ENCODE results near the gene PANX2.
A peak's percentile ranks its signal among the peaks of the same experiment; 100 is the strongest.
"Not testable (repeated sequence)": the region's sequence is repeated elsewhere in the genome, so short reads cannot be mapped to it uniquely, and the experiment has no call there.

The PANX2 gene

DNA sequence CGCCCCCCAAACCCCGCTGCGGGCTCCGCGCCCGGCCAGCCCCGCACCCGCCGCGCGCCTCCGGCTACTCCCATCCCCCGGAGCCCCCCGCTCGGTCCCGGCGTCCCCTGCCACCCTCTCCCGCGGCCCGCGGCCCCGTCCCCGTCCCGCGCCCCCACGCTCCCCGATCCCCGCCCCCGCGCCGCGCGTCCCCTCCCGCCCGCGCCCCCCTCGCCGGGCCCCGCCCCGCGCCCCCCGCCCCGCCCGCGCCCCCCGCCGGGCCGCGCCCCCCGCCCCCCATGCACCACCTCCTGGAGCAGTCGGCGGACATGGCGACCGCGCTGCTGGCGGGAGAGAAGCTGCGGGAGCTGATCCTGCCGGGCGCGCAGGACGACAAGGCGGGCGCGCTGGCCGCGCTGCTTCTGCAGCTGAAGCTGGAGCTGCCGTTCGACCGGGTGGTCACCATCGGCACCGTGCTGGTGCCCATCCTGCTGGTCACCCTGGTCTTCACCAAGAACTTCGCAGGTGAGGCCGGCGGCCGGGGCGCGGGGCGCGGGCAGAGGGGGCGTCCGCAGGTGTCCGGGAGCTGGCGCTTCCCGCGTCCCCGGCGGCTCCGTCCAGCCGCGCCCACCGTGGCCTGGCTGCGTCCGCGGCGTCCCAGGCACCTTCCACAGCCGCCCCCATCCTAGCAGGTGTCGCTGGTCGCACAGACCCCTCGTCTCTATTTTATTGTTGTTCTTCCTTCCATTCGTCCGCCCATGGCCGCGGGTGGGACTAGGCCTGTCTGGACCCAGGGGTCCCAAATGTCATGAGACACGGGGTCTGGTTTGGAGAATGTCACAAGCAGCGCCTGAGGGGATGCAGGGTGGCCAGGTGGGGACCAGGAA lies at the start of gene PANX2:
PANX2 (plus strand) TSS at position 279 of the 866 bp plus-strand sequence; CDS start at position 279, 0 bp downstream.
- DNase-seq, result no peak

DNA sequence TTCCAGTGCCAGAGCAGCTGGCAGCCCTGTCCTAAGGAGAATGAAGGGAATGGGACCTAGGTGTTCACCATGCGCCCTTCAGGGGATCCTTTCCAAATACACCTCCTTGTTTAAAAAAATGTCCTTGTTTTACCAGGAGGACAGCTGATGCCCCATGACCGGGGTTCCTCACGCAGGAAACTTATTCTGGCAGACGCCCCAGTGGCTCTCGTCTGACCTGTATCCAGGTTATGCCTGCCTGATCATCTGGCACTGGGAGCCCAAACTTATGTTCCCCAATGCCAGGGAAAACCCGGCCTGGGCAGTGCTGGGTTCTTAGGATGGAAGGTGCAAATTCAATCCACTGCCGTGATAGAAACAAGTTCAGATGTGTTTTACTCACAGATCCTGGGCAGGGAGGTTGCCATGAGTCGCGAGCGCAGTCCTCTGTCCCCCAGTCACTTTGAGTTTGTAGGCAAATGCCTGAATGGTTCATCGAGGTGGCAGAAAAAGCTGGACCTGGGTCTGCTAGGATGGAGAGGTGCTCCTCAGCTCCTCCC lies 49.3 kb upstream of the PANX2 start:
- no peak for DNase-seq

GRCh38 chr22:50123119-50123518 lies 47.4 kb upstream of the PANX2 start:
- no peak for DNase-seq

DNA sequence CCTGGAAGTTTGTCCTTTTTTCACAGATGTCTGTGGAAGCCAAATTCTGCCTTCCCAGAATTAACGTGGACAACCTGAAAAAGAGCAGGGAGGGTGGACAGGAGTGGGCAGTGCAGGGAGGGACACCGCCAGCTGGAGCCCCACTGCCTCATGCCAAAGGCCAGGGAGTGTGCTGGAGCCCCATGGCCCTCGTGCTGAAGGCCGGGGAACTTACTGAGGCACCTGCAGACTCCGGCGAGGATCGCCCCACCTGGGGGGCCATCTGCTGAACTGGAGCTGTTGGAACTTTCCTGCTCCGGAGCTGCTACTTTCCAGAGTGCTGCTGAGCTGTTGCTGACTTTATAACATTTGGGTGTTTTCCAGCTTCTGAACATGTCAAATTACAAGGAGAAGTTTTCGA lies 45.5 kb upstream of the PANX2 start:
- no peak for DNase-seq

DNA sequence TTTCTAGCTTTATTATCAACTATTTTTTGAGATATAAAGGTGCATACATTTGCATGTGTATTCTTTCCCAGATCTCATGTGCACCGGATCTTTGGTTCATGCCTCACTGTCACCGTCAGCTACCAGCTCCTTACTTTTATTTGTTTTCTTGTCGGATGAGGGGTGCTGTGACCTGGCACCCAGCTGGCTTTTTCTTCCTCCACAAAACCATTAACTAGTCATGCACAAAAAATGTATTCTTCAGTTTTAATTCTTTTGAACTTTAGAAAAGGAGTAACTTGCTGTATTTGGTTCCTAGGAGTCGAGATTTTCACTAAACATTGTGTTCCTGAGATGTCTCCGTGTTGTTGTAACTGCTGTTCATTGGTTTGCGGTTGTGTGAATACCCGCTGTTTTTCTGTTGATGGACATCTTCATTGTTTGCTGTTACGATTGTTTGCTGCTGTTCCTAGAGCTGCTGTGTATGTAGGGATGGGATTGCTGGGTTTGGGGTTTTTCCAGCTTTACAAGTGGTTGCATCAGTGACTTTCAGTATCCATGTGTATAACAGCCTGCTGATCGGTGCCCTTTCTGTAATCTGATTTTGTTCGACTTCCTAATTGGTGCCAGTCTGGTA lies 41.3 kb upstream of the PANX2 start:
- DNase-seq, result no peak

DNA sequence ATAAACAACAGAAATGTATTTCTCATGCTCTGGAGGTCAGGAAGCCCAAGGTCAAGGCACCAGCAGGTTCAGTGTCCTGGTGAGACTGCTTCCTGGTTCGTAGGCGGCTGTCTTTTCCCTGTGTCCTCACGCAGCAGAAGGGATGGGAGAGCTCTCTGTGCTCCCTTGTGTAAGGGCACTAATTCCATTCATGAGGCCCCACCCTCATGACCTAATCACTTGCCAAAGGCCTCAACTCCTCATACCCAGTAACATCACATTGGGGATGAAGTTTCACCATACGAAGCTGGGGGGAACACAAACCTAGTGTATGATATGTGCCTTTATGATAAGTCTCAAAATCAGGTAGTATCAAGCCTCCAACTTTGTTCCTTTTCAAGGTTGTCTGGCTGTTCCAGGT lies 38.6 kb upstream of the PANX2 start:
- no peak for DNase-seq

DNA sequence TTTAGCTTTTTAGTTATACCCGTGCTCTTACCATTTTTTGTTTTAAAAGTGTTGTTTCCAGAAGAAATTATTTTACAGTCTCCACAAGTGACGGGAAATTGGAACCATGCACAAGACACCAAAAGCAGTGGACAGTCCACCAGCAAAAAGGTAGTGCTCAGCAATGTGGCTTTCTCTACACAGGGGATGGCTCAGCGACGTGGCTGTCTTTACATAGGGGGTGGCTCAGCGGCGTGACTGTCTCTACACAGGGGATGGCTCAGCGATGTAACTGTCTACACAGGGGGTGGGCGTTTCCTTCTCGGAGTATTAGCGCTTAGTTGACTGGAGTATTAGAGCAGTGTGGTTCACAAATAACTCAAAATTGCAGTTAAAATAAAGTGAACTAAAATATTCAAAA lies 36.0 kb upstream of the PANX2 start:
- no peak for DNase-seq

DNA sequence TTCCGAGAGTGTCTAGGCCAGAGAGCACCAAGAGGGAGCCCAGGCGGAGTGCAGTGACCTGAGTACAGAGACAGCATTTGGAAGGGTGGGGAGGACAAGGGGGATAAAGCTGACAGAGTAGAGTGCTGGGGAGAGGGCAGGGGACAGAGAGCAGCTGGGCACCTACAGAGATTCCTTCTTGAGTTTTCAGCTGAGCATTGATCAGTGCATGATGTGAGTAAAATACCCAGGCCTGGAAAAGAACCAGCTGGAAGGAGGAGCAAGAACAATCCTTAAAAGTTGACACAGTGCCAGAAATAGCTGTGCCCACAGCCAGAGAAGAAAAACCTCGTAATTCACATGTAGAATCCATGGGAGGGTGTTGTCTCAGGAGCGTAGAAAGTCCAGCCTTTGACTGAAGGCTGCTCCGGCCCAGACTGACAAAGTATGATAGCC lies 33.9 kb upstream of the PANX2 start:
- DNase-seq, result no peak

DNA sequence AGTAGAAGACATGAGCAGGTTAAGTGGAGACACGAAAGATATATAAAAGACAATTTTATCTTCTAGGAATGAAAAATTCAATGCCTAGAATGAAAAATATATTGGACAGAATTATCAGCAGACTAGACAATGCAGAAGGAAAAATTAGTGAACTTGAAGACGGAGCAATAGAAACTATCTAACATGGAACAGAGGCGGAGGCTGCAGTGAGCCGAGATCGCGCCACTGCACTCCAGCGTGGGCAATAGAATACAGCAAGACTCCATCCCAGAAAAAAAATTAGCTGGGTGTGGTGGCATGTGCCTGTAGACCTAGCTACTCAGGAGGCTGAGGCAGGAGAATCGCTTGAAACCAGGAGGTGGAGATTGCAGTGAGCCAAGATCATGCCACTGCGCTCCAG lies 33.3 kb upstream of the PANX2 start:
- DNase-seq, result not testable (repeated sequence)

DNA sequence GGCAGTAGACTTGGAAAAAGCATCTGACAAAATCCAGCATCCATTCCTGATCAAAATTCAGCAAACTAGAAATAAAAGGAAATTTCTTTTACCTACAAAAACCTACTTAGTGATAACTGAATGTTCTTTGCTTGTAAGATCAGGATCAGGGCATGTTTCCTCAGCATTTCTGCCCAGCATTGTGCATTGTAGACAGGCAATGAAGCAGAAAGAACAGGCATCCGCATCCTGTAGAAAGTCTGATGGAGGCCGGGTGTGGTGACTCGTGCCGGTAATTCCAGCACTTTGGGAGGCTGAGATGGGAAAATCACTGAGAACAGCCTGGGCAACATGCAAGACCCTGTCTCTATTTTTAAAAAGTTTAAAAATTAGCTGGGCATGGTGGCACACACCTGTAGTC lies 32.5 kb upstream of the PANX2 start:
- no peak for DNase-seq

DNA sequence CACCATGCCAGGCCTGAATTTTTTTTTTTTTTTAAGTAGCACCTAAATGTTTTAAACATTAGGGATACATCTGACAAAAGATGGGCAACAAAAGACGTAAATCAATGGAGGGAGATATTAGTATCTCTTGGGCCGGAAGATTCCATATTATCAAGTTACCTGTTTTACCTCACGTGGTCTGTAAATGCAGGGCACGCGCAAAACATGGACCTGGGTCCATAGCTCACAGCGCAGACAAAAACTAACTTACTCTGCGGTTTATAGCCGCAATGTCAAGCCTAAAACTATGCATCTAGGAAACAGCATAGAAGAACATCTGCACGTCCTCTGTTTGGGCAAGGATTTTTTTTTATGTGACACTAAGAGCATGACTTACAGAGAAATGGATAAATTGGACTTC lies 31.5 kb upstream of the PANX2 start:
- DNase-seq, result no peak

DNA sequence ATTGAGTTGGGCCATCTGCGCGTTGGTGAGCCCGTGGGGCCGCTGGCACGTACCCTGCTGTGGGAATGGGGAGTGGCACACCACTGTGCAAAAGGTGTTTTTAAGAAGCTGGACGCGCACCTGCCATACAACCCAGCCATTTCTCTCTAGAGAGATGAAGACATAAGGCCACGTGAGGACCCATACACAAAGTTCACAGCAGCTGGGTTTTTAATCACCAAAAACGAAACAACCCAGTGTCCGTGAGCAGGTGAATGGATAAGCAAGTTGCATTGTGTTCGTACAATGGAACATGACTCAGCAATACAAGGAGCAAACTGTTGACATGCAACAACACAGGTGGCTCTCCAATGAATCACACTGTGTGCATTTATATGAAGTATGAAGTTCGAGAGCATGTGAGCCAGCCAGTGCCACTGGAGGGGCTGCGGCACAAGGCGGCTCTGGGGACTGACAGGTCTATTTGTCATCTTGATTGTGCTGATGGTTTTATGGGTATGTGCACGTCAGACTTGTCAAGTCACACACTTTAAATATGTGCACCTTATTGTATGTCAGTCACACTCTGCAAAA lies 30.6 kb upstream of the PANX2 start:
- no peak for DNase-seq

- DNase-seq, result no peak
These were observed 29.9 kb upstream of the PANX2 start for GRCh38 chr22:50140615-50141014.

- DNase-seq, result no peak
These were observed 29.1 kb upstream of the PANX2 start for GRCh38 chr22:50141462-50141861.

DNA sequence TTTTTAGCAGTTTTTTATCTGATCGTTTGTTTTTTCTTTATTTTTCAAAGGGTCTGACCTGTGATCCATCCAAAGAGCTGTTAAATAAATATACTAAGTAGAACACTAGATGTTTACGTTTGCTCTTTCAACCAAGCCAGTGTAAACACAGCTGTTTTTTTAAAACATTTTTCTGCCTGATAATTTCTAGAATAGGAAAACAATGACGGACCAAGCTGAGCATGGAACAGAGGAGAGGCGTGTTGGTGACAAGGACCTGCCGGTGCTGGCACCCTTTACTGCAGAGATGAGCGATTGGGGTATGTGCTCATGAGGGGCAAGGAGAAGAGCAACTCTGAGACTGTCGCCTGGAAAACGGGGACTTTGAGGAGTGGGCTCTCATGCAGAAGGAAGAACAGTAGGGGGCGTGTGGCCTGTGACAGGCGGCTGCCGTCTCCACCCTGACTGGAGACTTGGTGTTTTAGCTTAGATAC lies 28.6 kb upstream of the PANX2 start:
- no peak for DNase-seq

- no peak for DNase-seq
These were observed 27.4 kb upstream of the PANX2 start for GRCh38 chr22:50143096-50143495.

GRCh38 chr22:50144005-50144614 lies 26.4 kb upstream of the PANX2 start:
- DNase-seq, result no peak

DNA sequence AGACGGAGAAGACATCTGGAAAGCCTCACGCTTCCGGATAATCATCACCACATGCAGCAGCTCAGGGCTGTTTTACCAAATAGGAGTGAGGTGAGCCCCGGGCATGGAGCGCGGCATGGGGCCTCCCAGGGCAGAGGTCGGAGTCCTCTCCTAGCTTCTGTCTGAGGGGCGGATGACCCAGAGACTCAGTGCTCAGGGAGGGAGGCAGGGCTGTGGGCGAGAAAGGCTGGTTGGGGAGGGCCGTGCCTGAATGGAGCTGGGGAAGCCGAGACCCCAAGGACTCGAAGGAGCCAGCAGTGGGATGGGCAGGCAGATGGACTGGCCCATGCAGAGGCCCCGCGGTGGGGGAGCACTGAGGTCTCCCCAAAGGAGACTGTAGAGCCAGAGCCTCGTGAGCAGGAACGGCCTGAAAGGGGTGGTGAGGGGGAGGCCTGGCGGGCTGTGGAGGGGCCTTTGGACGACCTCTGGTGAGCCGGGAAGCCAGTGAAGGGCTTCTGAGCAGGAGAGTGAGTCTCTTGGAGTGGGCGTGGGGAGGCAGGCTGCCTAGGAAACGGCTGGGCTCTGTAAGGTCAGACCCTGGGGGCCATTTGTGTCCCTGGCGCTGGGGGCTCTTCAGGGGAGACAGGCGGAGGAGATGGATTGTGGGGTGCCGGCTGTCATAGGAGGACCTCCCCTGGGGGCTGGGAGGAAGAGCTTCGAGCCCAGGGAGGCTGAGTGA lies 24.7 kb upstream of the PANX2 start:
- DNase-seq, result no peak

GRCh38 chr22:50146439-50147238 lies 23.9 kb upstream of the PANX2 start:
- DNase-seq, result peak in 1 of 2 donors; percentile 15

DNA sequence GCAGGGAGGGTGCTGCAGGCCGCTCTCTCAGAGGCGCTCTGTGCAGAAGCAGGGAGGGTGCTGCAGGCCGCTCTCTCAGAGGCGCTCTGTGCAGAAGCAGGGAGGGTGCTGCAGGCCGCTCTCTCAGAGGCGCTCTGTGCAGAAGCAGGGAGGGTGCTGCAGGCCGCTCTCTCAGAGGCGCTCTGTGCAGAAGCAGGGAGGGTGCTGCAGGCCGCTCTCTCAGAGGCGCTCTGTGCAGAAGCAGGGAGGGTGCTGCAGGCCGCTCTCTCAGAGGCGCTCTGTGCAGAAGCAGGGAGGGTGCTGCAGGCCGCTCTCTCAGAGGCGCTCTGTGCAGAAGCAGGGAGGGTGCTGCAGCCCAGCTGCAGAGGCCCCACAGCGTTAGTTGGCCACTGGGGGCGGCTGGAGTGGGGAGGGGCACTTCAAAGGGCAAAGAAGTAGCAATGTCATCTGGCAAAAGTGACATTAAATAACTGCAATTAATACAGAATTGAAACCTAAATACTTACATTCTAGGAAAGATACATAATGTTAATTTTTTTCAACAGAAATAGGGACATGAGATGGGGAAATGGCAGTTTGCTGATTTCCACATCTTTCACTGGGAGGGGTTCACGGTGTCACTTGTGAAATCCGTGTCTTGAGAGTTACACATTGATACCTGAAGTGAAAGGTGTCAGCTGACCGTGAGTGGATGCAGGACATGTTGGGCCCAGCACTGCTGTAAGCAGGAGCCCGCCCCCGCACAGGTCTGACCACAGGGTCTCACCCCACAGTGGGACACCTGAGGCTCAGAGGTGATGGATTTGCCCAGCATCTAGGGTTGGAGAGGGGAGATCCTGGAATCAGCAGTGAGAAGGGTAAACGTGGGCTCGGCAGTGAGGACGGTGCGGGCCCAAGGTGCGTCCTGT lies 23.0 kb upstream of the PANX2 start:
- DNase-seq, result not testable (repeated sequence)

DNA sequence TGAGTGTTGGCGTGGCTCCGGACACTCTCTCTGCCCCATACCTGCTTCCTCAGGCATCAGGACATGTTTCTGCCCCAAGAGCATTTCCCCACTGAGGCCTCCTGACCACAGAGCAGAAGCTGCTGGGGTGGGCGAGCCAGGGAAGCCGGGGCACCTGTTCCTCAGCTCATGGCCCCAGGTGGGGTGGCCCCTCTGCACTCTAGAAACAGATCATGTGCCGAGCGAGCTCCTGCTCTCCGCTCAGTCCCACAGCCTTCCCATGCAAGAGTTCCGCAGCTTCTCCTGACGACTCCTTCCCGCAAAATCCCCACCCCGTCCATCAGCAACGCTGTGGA lies 22.4 kb upstream of the PANX2 start:
- no peak for DNase-seq

Data from CD4-positive, alpha-beta T cell treated with Interferon alpha-2 for 1 hour (primary cell).